Fibroblast of upper back skin (primary cell): ENCODE data around the gene PLXNB2.
"Not testable (repeated sequence)": the region's sequence is repeated elsewhere in the genome, so short reads cannot be mapped to it uniquely, and the experiment has no call there.

ENCODE experiments used
- DNase-seq: peaks from one replicate; pipeline ENCODE4 v3.0.0-alpha.2; 2013

PLXNB2 gene

GRCh38 chr22:50306753-50307749, at the start of gene PLXNB2:
PLXNB2 (minus strand) TSS chr22:50307646; CDS start chr22:50290584, 17,062 bp downstream.
- DNase-seq, result peak; percentile 74

GRCh38 chr22:50357222-50357621, 49.8 kb upstream of the PLXNB2 start:
- no peak for DNase-seq

GRCh38 chr22:50356186-50356585, 48.7 kb upstream of the PLXNB2 start:
- DNase-seq, result no peak

- no peak for DNase-seq
These were observed 40.6 kb upstream of the PLXNB2 start for GRCh38 chr22:50348058-50348457.

GRCh38 chr22:50347157-50347556, 39.7 kb upstream of the PLXNB2 start:
- no peak for DNase-seq

- no peak for DNase-seq
These were observed 39.0 kb upstream of the PLXNB2 start for GRCh38 chr22:50346470-50346869.

GRCh38 chr22:50343541-50343935, 36.1 kb upstream of the PLXNB2 start:
- DNase-seq, result no peak

GRCh38 chr22:50342651-50343540, 35.5 kb upstream of the PLXNB2 start, which contains the start of gene PPP6R2:
PPP6R2 (plus strand) TSS chr22:50343327; CDS start chr22:50393909, 50,582 bp downstream.
- DNase-seq, result peak; percentile 59

GRCh38 chr22:50341977-50342650, 34.7 kb upstream of the PLXNB2 start:
- peak; percentile 83 for DNase-seq

- DNase-seq, result no peak
These were observed 32.8 kb upstream of the PLXNB2 start for GRCh38 chr22:50339945-50340879.

GRCh38 chr22:50338860-50339462, 31.5 kb upstream of the PLXNB2 start:
- no peak for DNase-seq

- no peak for DNase-seq
These were observed 30.7 kb upstream of the PLXNB2 start for GRCh38 chr22:50338042-50338573.

- no peak for DNase-seq
These were observed 30.0 kb upstream of the PLXNB2 start for GRCh38 chr22:50337262-50338041.

GRCh38 chr22:50334433-50334832, 27.0 kb upstream of the PLXNB2 start:
- DNase-seq, result not testable (repeated sequence)

GRCh38 chr22:50329236-50329635, 21.8 kb upstream of the PLXNB2 start:
- no peak for DNase-seq

GRCh38 chr22:50327711-50328019, 20.2 kb upstream of the PLXNB2 start:
- no peak for DNase-seq

GRCh38 chr22:50326956-50327710, 19.7 kb upstream of the PLXNB2 start, which contains the start of gene DENND6B:
DENND6B (minus strand) TSS chr22:50327012; CDS start chr22:50326988, 24 bp downstream.
- DNase-seq, result peak; percentile 71

- no peak for DNase-seq
These were observed 18.9 kb upstream of the PLXNB2 start for GRCh38 chr22:50326225-50326955.
